Mesendoderm (in vitro differentiated cells): Measurements from ENCODE around the gene AMY2B.
"Not testable (repeated sequence)": the region's sequence is repeated elsewhere in the genome, so short reads cannot be mapped to it uniquely, and the experiment has no call there.

Source experiments
- DNase-seq: peaks from one replicate; pipeline ENCODE4 v3.0.0; 2013
- H2AK5ac ChIP-seq: 2 replicates; pipeline ENCODE4 v1.6.1; 2013; ENCODE audit warnings: low read length, inconsistent platforms
- H2BK120ac ChIP-seq: 2 replicates; pipeline ENCODE4 v1.6.1; 2013; ENCODE audit warnings: low read depth, mild to moderate bottlenecking, low read length, moderate library complexity, mixed read lengths
- H2BK15ac ChIP-seq: replicated peaks from 2 replicates; pipeline ENCODE4 v1.6.1; 2013; ENCODE audit warnings: low read depth, mild to moderate bottlenecking, moderate library complexity
- H2BK5ac ChIP-seq: 2 replicates; pipeline ENCODE4 v1.6.1; 2013; ENCODE audit warnings: low read length, inconsistent platforms
- H3K18ac ChIP-seq: 2 replicates; pipeline ENCODE4 v1.6.1; 2013; ENCODE audit warnings: mild to moderate bottlenecking, low read length, mixed read lengths
- H3K23ac ChIP-seq: one replicate; pipeline ENCODE4 v1.6.1; 2013; ENCODE audit warnings: low read length
- H3K27ac ChIP-seq: 2 replicates; pipeline ENCODE4 v1.5.1; 2013; ENCODE audit warnings: low read depth, mild to moderate bottlenecking, inconsistent platforms, low read length, moderate library complexity
- H3K27me3 ChIP-seq: 2 replicates; pipeline ENCODE4 v1.6.1; 2013; ENCODE audit warnings: low read length, control low read depth, mild to moderate bottlenecking, inconsistent platforms; ENCODE audit not compliant: insufficient read depth, poor library complexity
- H3K36me3 ChIP-seq: 2 replicates; pipeline ENCODE4 v1.6.1; 2013; ENCODE audit warnings: low read length, inconsistent platforms; ENCODE audit not compliant: control insufficient read depth, insufficient read depth
- H3K4ac ChIP-seq: one replicate; pipeline ENCODE4 v1.6.1; 2013; ENCODE audit warnings: low read depth, mild to moderate bottlenecking, low read length, moderate library complexity
- H3K4me1 ChIP-seq: 2 replicates; pipeline ENCODE4 v1.6.1; 2013; ENCODE audit warnings: low read depth, low read length, inconsistent platforms; ENCODE audit not compliant: control insufficient read depth
- H3K4me2 ChIP-seq: 2 replicates; pipeline ENCODE4 v1.6.1; 2013; ENCODE audit warnings: low read length
- H3K4me3 ChIP-seq: 2 replicates; pipeline ENCODE4 v1.5.1; 2013; ENCODE audit warnings: mild to moderate bottlenecking, low read length
- H3K56ac ChIP-seq: one replicate; pipeline ENCODE4 v1.6.1; 2013; ENCODE audit warnings: low read length
- H3K79me1 ChIP-seq: 2 replicates; pipeline ENCODE4 v1.6.1; 2013; ENCODE audit warnings: low read length, inconsistent platforms
- H3K79me2 ChIP-seq: 2 replicates; pipeline ENCODE4 v1.6.1; 2013; ENCODE audit warnings: mild to moderate bottlenecking, low read length; ENCODE audit not compliant: control insufficient read depth, insufficient read depth
- H3K9ac ChIP-seq: 2 replicates; pipeline ENCODE4 v1.6.1; 2013; ENCODE audit warnings: low read length, inconsistent platforms
- H4K5ac ChIP-seq: one replicate; pipeline ENCODE4 v1.6.1; 2013; ENCODE audit warnings: low read length
- H4K8ac ChIP-seq: one replicate; pipeline ENCODE4 v1.6.1; 2013; ENCODE audit warnings: low read depth, mild to moderate bottlenecking, control low read depth, low read length, moderate library complexity
- WGBS: extraction: QIAGEN DNeasy Blood & Tissue Kit; methylation state at CpG from one replicate; pipeline ENCODE4 v1.1.7; 2013; ENCODE audit warnings: low lambda C conversion rate, missing lambda C conversion rate; ENCODE audit not compliant: insufficient coverage; ENCODE audit errors: extremely low coverage; 5-methylcytosine and 5-hydroxymethylcytosine counted together

AMY2B gene

GRCh38 chr1:103561124-103561523 lies 10.3 kb upstream of the AMY2B start:
- not testable (repeated sequence) for H4K8ac ChIP-seq, H3K56ac ChIP-seq, H3K79me1 ChIP-seq, H3K4me1 ChIP-seq, H3K36me3 ChIP-seq, H3K18ac ChIP-seq, H3K4me2 ChIP-seq, H3K9ac ChIP-seq, H3K79me2 ChIP-seq, H2BK5ac ChIP-seq, H3K27me3 ChIP-seq, H4K5ac ChIP-seq, H3K4ac ChIP-seq, H2AK5ac ChIP-seq, H2BK120ac ChIP-seq, H3K23ac ChIP-seq, H2BK15ac ChIP-seq, H3K27ac ChIP-seq, H3K4me3 ChIP-seq, DNase-seq
- WGBS: no CpG with 5 or more reads among the region's 3 CpGs

DNA sequence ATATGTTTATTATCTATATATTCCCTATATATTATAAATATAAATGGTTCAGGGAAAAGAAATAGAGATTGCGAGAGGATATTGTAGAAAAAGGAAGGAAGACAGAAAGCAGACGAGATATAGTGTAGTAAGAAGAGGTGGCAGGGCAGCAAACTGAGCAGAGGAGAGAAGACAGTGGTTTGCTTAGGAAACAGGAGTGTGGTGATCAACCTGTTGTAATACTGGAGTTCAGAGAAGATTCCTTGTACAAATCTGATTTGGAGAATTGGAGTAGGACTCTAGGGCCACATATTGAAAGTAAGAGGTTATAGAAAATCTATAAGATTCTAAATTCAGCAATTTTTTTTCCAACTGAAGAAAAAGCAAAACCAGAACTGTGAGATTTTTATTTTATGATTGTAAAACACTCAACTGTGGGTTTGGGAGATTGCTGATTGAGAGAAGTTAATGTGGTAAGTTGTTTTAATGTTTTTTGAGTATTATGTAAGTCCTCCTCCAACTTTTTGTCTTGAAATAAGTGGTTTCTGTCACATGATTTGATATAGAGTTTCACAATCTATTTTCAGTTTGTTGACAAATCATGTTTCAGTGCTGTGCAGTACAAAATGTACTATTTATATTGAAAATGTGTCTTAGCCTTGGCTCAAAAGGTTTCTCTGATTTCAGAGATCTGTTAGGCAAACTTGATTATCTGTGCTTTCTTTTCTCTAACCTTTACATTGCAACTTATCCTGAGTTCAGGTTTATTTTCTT lies 9.6 kb upstream of the AMY2B start:
- DNase-seq: no peak
- Histone ChIP-seq H3K4ac (no peak overlapping the region), H3K56ac (no peak overlapping the region), H2BK15ac (no peak overlapping the region), H3K9ac (no peak overlapping the region), H3K79me1 (no peaks in the 10 kb centered on the region), H3K4me3 (no peak overlapping the region), H3K36me3 (no peaks in the 10 kb centered on the region), H3K18ac (no peak overlapping the region), H2BK5ac (no peak overlapping the region), H4K5ac (no peak overlapping the region), H3K4me2 (no peak overlapping the region), H3K27me3 (no peaks in the 10 kb centered on the region), H4K8ac (no peak overlapping the region), H3K23ac (no peak overlapping the region), H2AK5ac (no peak overlapping the region), H3K79me2 (no peaks in the 10 kb centered on the region), H3K27ac (no peak overlapping the region), H2BK120ac (no peak overlapping the region), H3K4me1 (no peaks in the 10 kb centered on the region)
- 100% methylated on average over 2 of the region's 2 CpGs for WGBS

GRCh38 chr1:103563056-103563455 lies 8.3 kb upstream of the AMY2B start:
- Histone ChIP-seq H2BK120ac (no peak overlapping the region), H4K8ac (no peak overlapping the region), H3K23ac (no peak overlapping the region), H3K18ac (no peak overlapping the region), H3K4me3 (no peak overlapping the region), H3K4me1 (no peaks in the 10 kb centered on the region), H2BK15ac (no peak overlapping the region), H3K36me3 (no peaks in the 10 kb centered on the region), H3K9ac (no peak overlapping the region), H2AK5ac (no peak overlapping the region), H3K4me2 (no peak overlapping the region), H4K5ac (no peak overlapping the region), H3K79me1 (no peaks in the 10 kb centered on the region), H3K4ac (no peak overlapping the region), H3K27ac (no peak overlapping the region), H2BK5ac (no peak overlapping the region), H3K56ac (no peak overlapping the region), H3K27me3 (no peaks in the 10 kb centered on the region), H3K79me2 (no peaks in the 10 kb centered on the region)
- no peak for DNase-seq
- no CpG with 5 or more reads among the region's 4 CpGs for WGBS

DNA sequence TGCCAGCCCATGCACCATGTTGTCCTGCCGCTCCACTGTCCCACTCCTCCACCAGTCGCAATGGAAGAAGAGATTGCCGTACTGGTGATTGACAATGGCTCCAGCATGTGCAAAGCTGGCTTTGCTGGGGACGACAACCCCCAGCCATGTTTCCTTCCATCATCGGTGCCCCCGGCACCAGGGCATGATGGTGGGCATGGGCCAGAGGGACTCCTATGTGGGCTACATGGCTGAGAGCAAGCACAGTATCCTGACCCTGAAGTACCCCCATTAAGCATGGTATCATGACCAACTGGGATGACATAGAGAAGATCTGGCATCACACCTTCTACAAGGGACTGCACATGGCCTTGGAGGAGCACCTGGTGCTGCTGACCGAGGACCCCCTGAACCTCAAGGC lies 1.9 kb upstream of the AMY2B start:
- Histone ChIP-seq H3K4me2 (no peak overlapping the region), H3K27ac (no peak overlapping the region), H2BK5ac (no peak overlapping the region), H3K4me1 (no peaks in the 10 kb centered on the region), H4K8ac (no peak overlapping the region), H3K27me3 (no peaks in the 10 kb centered on the region), H3K79me2 (no peaks in the 10 kb centered on the region), H2BK15ac (no peak overlapping the region), H4K5ac (no peak overlapping the region), H3K4me3 (no peak overlapping the region), H3K23ac (no peak overlapping the region), H2BK120ac (no peak overlapping the region), H3K36me3 (no peaks in the 10 kb centered on the region), H3K18ac (no peak overlapping the region), H3K79me1 (no peaks in the 10 kb centered on the region), H3K9ac (no peak overlapping the region), H2AK5ac (no peak overlapping the region), H3K56ac (no peak overlapping the region), H3K4ac (no peak overlapping the region)
- WGBS: no CpG with 5 or more reads among the region's 7 CpGs
- DNase-seq: no peak

DNA sequence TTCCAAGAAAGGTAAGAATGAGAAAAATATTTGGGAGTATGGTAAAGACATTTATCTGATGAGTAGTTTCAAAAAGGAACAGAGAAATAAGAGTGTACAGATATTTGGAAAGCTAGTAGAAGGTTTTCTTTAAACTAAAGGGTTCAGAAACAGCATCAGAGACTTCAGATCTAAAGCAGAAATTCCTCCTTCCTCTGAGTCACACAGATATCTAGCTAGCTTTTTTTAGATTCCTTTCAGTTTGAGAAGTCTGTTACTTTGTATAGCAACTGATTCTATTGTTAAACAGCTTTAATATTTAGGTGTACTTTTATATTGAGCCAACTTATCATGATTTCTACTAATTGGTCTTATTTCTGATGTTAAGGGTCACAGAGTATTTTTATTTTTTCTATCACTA lies 4.7 kb downstream of the AMY2B start:
- H3K4me1 ChIP-seq: no peaks in the 10 kb centered on the region
- no peak overlapping the region for H3K27ac ChIP-seq
- no peak overlapping the region for H2BK15ac ChIP-seq
- no peak overlapping the region for H3K4me3 ChIP-seq
- no peak overlapping the region for H3K56ac ChIP-seq
- no peak overlapping the region for H2AK5ac ChIP-seq
- H4K5ac ChIP-seq: no peak overlapping the region
- H3K4me2 ChIP-seq: no peak overlapping the region
- no peaks in the 10 kb centered on the region for H3K79me2 ChIP-seq
- no peak overlapping the region for H4K8ac ChIP-seq
- no peak overlapping the region for H3K9ac ChIP-seq
- no peak for DNase-seq
- H3K23ac ChIP-seq: no peak overlapping the region
- no peak overlapping the region for H3K4ac ChIP-seq
- H2BK5ac ChIP-seq: no peak overlapping the region
- H2BK120ac ChIP-seq: no peak overlapping the region
- no peak overlapping the region for H3K18ac ChIP-seq
- H3K79me1 ChIP-seq: no peaks in the 10 kb centered on the region
- H3K36me3 ChIP-seq: no peaks in the 10 kb centered on the region
- no peaks in the 10 kb centered on the region for H3K27me3 ChIP-seq

DNA sequence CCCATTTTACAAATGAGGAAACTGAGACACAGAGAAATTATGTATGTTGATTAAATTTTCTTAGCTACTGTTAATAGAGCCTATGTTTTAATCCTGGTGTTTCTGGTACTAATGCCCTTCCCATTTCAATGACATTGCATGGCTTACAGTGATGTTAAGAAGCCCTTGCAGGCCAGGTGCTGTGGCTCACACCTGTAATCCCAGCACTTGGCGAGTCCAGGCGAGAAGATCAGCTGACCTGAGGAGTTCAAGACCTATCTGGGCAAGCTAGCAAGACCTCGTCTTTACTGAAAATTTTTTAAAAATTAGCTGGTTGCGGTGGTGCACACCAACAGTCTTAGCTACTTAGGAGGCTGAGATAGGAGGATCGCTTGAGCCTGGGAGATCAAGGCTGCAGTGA lies 5.4 kb downstream of the AMY2B start:
- H3K27me3 ChIP-seq, H4K8ac ChIP-seq, H3K23ac ChIP-seq, H3K79me1 ChIP-seq, H3K79me2 ChIP-seq, H2BK5ac ChIP-seq, H2BK15ac ChIP-seq, H3K27ac ChIP-seq, H3K9ac ChIP-seq, H3K4me3 ChIP-seq, H4K5ac ChIP-seq, H2AK5ac ChIP-seq, H3K4me2 ChIP-seq, DNase-seq, H3K4ac ChIP-seq, H3K36me3 ChIP-seq, H2BK120ac ChIP-seq, H3K56ac ChIP-seq, H3K18ac ChIP-seq, H3K4me1 ChIP-seq: not testable (repeated sequence)
- no CpG with 5 or more reads among the region's 5 CpGs for WGBS
